DMS153 treated with DMSO at 0.1 percent for 48 hours (cell line): ENCODE results near the gene APOL5.

Source experiments
- DNase-seq: peaks from one replicate; lab custom pipeline; 2025; ENCODE audit not compliant: unreplicated experiment; lab: John Stamatoyannopoulos, UW

The APOL5 gene

DNA sequence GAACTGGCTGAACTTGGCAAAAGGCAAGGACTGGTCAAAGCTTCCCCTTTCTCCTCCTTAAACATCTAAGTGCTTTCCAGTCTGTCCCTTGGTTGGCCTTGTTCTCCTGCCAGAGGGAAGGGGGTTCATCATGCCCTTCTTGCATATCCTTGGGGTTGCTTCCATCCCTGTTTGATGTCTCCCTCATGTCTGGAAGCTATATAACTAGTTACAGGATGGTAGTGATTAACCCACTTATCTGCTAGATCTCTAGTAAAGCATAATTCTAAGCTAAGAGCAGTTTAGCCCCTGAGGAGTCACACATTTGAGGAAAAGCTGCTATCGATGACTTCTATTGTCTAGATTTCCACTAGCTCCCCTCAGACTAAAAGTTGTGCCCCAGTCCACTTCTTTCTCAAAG lies 22.9 kb downstream of the APOL5 start:
- no peak for DNase-seq

DNA sequence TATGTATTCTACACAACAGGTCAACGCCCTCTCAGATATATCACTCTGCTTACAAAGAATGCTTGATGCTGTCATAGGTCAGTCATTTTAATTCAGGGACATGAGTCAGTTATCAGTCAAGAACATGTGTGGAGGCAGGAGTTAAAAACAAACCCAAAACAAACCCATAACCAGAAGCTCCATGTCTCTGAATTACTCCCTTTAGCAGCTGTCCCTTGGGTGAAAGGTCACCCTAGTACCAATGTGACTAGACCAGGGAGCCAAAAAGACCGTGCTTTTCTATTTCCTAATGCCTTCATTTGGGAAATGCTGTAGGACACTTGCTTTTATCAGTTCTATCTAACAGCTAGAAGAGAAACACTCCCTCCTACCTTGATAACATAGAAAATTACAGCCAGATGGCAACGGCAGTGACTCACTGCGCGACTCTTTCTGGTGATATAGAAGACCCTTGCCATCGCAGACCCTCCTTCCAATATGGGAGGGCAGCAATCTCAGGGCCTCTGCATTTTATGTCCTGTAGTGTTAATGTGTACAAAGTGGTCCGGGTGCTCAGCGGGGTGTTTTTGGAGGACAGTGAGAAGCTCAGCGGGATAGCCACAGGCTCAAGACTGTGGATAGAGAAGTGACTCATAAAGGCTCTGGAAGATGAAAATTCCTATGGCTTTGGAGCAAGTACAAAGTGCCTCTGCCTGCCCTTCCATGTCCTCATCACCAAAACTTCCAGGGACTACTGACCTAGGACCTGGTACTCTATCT lies 24.8 kb downstream of the APOL5 start:
- no peak for DNase-seq

DNA sequence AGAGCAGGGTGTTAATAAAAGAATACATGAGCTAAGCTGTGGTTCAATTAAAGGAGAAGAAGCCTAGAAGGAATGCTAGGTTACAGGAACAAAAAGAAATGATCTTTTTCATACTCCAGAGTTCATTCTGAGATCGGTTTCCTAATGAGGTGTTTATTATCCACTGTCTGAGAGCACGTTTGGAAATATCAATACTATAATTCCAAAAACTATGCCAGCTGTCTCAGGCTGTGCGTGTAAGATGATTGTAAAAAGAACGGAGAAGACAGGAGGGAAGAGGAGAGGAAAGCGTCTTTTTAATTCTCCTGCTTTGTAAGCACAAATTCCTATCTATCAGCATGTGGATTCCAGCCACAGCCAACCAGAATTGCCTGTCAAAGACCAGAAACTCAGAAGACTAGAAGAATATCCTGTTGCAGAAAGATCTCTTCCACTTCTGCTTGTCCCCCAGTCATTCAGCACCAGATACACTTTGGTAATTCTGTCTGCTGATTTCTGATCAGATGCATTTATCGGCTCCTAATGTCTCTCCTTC lies 25.7 kb downstream of the APOL5 start:
- no peak for DNase-seq

DNA sequence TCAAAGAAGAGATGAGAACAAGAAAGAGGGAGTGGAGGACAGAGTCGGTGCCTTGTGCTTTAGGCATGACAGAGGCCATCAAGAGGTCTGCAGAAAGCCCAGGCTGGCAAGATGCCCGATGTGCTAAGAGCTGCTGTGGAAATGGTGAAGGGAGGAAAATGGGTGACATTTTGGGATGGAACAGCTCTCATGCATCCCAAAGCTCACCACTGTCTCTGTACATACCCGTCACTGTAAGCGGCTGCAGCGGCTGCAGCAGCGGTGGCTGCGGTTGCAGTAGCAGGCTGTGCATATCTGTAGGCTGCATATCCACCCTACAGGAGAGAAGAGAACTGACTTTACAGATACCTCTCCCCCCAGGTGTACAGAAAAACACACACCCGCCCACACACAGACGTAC lies 28.6 kb downstream of the APOL5 start:
- DNase-seq: no peak

DNA sequence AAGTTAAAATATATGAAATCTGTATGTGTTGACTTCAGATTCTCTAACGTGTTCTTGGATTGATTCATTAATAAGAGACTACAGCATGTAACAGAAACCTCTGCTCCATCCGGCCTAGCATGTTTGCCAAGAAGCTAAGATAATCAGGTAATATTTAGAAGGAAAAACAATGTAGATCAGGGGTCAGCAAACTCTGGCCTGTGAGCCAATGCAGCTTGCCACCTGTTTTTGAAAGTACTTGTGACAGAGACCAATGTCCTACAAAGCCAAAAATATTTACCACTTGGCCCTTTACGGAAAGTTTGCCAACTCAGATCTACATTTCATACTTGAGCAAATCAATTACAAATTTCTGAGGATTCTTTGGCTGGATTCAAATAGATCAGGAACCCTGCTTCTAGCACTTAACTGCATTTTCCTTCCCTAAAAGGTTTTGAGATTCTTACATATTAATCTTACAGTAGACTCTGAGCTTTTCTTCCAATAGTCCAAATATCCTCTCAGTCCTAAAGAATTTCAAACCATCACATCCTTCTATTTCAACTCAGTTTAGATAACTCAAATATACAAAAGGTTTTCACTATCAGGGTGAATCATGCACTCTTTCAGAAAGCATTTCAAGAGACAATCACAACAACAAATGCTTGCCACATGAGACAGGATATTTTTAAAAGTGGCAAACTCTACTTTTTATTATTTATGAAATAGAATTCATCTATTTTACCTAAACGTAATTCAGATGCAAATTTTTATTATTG lies 29.5 kb downstream of the APOL5 start:
- DNase-seq: no peak

DNA sequence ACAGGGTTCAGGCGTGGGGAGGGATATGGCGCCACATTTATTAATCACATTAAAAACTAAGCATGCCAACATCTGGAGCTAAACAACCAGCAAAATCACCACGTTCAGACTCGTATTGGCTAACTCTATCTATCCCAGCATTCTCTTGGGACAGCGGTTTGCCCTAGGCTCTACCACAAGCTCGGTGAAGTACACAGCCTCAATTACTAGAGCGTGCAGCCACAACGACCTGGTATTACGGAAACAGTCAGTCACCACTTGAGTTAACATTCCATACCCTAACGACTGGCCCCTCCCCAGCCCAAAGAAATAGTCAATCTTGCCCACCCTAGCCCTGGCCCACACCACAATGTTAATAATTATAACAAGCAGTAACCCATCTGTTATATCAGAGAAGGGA lies 32.1 kb downstream of the APOL5 start:
- no peak for DNase-seq

DNA sequence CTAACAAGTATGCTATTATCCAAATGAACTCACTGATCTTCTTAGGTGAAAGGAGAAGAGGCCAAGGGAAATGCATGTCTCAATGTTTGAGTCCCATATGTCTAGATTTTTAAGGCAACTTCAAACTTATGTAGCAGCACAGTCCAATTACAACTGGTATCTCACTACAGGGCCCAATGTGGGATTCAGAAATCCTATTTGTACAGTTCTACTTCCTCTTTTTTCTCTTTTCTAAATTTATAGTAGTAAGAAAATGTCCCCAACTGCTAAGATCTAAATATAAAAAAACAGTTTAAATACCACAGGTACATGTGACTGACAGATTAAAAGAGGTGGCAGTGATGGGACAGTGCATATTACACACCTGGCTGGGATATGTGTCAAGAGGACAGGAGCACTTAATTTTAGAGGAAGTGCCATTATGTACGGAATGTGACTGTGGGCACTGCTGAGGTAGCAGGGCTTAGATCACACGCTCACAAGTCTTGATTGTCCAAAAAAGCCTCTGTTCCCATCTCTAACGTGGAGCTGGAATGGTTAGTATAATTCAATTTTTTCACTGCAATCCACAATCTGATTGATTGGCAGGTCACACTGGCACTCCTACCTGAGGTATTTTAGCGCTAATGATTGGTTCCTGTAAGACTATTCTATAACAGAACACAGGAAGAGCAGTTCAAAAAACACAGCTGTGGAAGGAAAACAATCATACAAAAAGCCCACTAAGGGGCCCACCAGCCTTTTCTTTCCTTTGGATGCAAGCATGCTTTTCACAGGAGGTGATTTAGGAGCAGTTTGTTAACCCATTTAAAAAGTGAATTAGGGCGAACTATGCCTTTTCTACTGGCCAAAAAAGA lies 34.6 kb downstream of the APOL5 start:
- no peak for DNase-seq

DNA sequence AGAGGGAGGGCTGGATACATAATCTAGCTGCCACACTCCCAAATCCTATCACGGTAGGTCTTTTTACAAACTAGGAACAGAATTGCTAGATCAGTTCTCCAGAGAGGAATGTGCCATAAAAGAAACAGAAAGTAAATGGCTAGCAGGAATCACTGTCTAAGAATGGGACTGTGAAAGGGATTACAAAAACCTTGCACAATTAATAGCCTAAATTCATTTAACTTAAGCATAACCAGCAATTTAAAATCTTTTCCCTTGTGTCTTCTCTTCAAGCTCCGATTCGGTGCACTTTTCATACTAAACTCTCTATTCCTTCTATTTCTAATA lies 35.2 kb downstream of the APOL5 start:
- no peak for DNase-seq

DNA sequence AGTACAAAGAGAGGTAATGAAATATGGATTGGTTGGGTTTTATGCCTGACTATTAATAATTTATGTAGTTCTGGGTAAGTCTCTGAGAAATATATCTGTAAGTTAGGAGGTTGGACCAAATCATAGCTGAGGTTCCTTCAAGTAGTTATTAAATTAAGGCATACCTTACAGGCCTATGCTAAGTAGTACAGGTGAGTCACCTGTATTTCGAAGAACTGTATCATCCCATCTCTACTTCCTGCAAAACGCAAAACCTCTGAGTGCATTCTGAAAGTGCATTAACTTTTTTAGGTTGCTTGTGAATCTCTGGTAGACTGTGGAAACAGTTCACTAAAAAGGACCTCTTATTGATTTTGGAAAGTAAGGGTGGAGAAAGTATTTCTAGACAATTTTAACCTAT lies 37.1 kb downstream of the APOL5 start:
- no peak for DNase-seq

DNA sequence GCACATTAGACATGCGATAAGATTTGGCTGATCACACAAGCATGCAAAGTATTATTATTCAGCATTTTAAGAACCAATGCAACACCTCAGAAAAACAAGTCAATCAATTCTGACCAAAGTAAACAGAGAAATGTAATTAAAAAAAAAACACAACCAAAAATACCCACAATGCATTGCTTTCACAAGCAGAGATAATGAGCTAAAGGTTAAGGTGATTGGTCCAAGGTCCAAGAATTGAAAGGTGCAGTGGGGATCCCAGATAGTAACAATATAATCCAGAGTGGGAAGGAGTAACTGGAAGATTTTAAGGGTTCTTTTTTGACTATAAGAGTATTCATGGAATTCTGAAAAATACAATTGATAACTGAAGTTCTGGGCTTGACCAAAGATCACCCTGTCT lies 39.0 kb downstream of the APOL5 start:
- no peak for DNase-seq

DNA sequence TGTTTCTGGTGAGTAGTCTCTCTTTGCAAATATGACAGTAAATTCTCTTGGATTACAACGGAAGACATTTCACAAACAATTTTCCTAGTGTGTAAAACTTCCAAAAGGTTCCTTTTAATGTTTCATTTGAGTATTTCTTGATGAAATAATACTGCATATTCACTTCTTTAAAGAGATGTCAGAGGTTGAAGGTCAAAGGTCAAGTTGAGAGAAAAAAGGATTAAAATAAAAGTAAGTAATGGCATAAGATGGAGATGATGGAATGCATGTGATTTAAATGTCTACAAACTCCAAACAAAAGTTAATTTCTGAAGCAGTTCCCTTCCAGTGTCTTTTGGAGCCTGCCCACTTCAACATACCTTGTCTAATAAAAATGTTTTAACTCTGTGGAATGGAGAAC lies 40.7 kb downstream of the APOL5 start:
- DNase-seq: no peak

DNA sequence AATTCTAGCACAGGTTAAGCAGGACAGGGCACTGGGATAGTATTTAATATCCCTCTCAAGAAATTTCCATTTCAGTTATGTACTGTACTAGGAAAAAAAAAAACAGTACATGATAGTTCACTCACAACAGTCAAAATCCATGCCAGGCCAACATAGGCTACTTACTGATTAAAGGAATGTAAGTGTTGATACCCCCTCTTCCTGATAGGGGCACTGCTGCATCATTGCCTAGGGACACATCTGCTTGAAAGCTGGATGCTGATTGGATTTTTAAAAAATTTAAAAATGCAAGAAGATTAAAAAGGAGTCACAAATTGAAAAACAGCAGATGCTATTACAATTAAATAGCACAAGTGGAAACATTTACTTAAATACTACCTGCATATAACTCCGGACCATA lies 43.4 kb downstream of the APOL5 start:
- no peak for DNase-seq

DNA sequence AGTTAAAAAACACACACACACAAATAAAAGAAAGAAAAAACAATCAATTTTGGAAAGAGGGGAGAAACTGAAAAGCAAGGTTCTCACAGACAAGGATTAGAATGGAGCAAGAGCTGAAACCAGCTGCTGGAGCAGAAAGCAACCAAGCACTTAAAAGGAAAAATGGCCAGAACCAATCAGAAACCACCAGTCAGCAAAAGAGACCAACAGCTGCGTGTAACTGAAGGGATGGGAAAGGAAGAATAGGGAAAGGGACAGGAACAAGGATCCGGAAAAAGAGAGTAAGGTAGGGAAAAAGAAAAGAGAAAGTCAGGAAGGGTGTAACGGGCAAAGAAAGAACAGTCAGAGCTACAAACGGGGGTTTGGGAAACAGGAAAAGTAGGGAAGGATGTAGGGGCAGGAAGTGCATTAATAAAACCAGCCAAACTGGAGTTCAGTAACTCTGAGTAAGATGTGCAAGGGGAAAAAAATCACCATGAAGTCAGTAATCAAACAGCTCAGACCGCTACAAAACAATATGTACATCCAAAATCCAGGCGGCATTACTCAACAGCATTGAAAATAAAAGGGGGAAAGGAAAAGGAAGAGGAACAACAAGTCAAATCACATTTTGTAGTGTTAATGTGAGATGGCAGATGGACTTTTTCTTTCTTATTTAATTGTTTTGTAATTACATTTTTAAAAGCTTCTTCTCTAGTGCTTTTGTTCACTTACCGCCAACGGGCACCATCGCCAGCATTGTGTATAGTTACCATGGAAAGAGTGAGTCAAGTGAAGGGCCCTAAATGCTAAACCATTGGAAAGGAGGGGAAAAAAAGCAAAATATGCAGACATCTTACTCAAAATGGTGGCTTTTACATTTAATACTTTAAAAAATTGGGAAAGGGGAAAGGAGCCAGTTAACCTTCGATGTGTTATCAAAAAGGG lies 49.2 kb downstream of the APOL5 start:
- DNase-seq: no peak

DNA sequence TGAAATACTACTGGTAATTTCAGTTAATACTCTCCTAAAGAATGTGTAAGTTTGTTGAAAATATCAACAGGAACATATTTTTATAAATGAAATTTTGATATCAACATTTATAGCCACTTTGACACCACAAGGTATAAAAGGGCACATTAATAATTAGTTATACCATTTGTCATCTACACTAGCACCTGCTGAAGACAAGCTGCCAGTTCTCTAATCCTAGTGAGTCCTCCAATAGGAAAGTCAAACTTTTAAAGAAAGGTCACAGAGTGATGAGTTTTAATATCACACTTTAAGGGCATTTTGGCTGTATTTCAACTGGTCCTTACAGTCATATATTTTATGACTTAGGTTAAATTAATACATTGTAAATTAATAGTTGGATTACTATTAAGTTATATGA lies 52.3 kb downstream of the APOL5 start:
- no peak for DNase-seq

DNA sequence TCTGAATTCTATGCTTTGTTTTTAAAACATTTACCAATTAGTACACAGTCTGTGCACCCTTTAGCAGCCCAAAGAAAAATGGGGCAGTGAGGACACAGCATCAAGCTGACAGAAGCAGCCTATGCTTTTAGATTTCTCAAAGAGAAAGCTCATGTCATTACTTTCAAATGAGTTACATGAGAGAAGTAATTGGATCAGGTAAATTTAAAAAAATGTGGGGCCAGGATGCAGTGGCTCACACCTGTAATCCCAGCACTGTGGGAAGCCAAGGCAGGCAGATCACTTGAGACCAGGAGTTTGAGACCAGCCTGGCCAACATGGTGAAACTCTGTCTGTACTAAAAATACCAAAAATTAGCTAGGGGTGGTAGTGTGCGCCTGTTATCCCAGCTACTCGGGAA lies 57.7 kb downstream of the APOL5 start:
- DNase-seq: no peak

DNA sequence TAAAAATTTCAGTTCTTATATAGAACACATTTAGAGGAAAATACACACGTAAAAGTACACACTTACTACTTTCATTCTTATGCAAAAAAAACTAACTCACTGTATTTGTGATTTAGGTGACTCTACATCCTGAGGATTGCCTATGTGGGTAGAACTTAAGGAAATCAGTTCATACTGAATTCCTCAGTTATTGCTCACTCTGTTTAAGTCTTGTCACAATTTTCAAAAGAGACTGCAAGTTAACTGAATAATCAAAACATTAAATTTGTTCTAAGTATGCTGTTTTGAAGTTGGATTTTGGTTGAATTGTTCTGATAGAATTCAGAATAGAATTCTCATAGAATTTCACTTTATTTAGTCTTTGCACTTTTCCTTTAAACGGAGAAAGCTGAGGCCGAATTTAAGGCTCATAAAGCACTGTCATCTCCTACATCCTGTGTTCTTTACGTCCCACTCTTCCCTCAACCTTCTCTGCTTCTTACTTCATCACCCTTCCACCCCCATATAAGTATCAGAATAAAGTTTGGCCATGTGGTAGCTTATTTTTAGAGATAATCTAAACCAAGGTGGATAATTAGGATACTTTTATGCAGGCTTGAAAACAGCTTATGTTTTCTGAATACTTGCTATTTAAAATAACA lies 59.8 kb downstream of the APOL5 start:
- DNase-seq: no peak
